Measurements from ENCODE around the gene MTUS2. TPM values are rescaled to one million over a fixed set of nuclear protein-coding genes. Genes with fewer than 3 reads are reported as not detected.

The MTUS2 gene
- total and polyA plus RNA-seq, 10 of the 15 experiments (the other 5 are each of a cell fraction or from before 2014, with no cell fraction given): under 0.01 to 0.05 (median 0.02) TPM; not detected in 6

- H4K20me1 ChIP-seq (ENCODE audit: control insufficient read depth, insufficient read depth): no peaks in the 10 kb centered on the region
- no peaks in the 10 kb centered on the region for H3K79me2 ChIP-seq (ENCODE audit: control insufficient read depth, insufficient read depth, low read length)
- ChIA-PET SMC1A (ENCODE audit: uncharacterized antibody, unreplicated experiment) (no interaction called here), POLR2A (no interaction called here), CTCF (no interaction called here), RAD21 (ENCODE audit: unreplicated experiment) (no interaction called here)
- H3K27me3 ChIP-seq (replicated peaks in 1 of 2; ENCODE audit: control insufficient read depth in 2 of 2, insufficient read depth in 2 of 2, low read length in 1 of 2): no peaks in the 10 kb centered on the region
- TF ChIP-seq STAT1 (conservative IDR thresholded peaks at IDR 0.05): no peak
- no peak for TF ChIP-seq CHD4 (IDR thresholded peaks at IDR 0.05)
- TF ChIP-seq SRF (IDR thresholded peaks at IDR 0.05; ENCODE audit: low read depth in 2 of 2, low read length in 2 of 2): no peak
- no peak for TF ChIP-seq ZSCAN29 (IDR thresholded peaks at IDR 0.05)
- no peak for TF ChIP-seq RBBP5 (conservative IDR thresholded peaks at IDR 0.05)
- no peak for TF ChIP-seq USF2 (IDR thresholded peaks at IDR 0.05; ENCODE audit: borderline replicate concordance, low read depth, low read length)
- TF ChIP-seq USF1 (IDR thresholded peaks at IDR 0.05; ENCODE audit: borderline replicate concordance, extremely low read length, insufficient read depth, low read depth, low read length): no peak
- TF ChIP-seq SREBF1 (IDR thresholded peaks at IDR 0.05; ENCODE audit: low read length): no peak
- TF ChIP-seq NR2F1 (conservative IDR thresholded peaks at IDR 0.05): no peak
- no peak for TF ChIP-seq DPF2 (IDR thresholded peaks at IDR 0.05)
- no peak for TF ChIP-seq POLR2AphosphoS5 (IDR thresholded peaks at IDR 0.05; ENCODE audit: low read length)
- no peak for TF ChIP-seq ATF7 (IDR thresholded peaks at IDR 0.05; ENCODE audit: low read depth)
- TF ChIP-seq HDGF (IDR thresholded peaks at IDR 0.05): no peak
- no peak for TF ChIP-seq NR2C2 (IDR thresholded peaks at IDR 0.05; ENCODE audit: borderline replicate concordance, control insufficient read depth, insufficient read length, low read depth)
- intact Hi-C loops (cut with micrococcal nuclease; ENCODE audit: unreplicated experiment) (no loop called here), in situ Hi-C loops (cut with MboI) (no loop called here)
- H3K9ac ChIP-seq (ENCODE audit: control insufficient read depth, insufficient read depth, low read length): no peak overlapping the region
- H3K9me3 ChIP-seq (replicated peaks; ENCODE audit: control insufficient read depth, insufficient read depth, low read length): no peaks in the 10 kb centered on the region; the same call in 2 of the 3 replicates
- H3K4me3 ChIP-seq: no peak overlapping the region
- WGBS (ENCODE audit: insufficient coverage, insufficient replicate concordance, low lambda C conversion rate, missing lambda C conversion rate): 13% methylated on average over 4 of the region's 4 CpGs
- no peak overlapping the region for H3K27ac ChIP-seq (ENCODE audit: control insufficient read depth, insufficient read depth)
- no peak for FAIRE-seq
- H3K4me1 ChIP-seq (ENCODE audit: control insufficient read depth, insufficient read depth, low read length): no peaks in the 10 kb centered on the region
- H3K36me3 ChIP-seq (ENCODE audit: control insufficient read depth in 2 of 2, insufficient read depth in 2 of 2, low read length in 1 of 2): no peaks in the 10 kb centered on the region
- ATAC-seq: no peak
- H2AFZ ChIP-seq (ENCODE audit: control insufficient read depth, low read depth, low read length): no peak overlapping the region
- no peak overlapping the region for H3K4me2 ChIP-seq (ENCODE audit: control insufficient read depth, insufficient read depth)
- BruUV-seq (replicated peaks): no TSS peak
- no peak for DNase-seq (ENCODE audit: low read depth, low spot score)
Observed at GRCh38 chr13:29379281-29379680, 559.1 kb downstream of the MTUS2 start.
